Fibroblast of mammary gland (primary cell): ENCODE results near the gene RAP2C.

Source experiments
- DNase-seq: peaks from one replicate; pipeline ENCODE4 v3.0.0-alpha.2; 2010; ENCODE audit warnings: low read depth
- H3K4me3 ChIP-seq: 2 replicates; pipeline ENCODE4 v1.5.1; 2011; ENCODE audit warnings: low read depth, mild to moderate bottlenecking, low read length, moderate library complexity; ENCODE audit not compliant: control insufficient read depth
- CTCF ChIP-seq: conservative IDR thresholded peaks from 2 replicates; pipeline ENCODE4 v1.5.1; 2011; ENCODE audit warnings: low read depth, low read length, inconsistent platforms; ENCODE audit not compliant: control insufficient read depth, insufficient read depth

Gene RAP2C

DNA sequence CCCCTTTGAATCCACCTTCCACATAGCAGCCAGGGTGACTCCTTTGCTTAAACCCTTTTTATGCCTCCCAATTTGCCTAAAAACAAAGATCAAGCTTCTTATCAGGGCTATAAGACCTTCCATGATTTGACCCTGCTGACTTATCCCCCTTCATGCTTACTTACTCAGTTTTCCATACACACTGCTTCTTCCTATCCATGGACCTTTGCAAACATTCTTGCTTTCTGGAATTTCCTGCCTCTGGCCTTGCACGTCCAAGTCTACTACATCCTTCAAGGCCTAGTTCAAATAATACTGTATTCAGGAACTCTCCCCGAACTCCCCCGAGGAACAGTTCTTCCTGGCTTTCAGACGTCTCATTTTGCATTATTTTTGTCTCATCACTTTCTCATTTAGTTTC, 31.8 kb downstream of the RAP2C start:
- no peak for TF ChIP-seq CTCF
- no peak for DNase-seq
- no peak overlapping the region for H3K4me3 ChIP-seq

GRCh38 chrX:132184871-132185270, 34.4 kb downstream of the RAP2C start:
- H3K4me3 ChIP-seq = no peak overlapping the region
- no peak for TF ChIP-seq CTCF
- no peak for DNase-seq

DNA sequence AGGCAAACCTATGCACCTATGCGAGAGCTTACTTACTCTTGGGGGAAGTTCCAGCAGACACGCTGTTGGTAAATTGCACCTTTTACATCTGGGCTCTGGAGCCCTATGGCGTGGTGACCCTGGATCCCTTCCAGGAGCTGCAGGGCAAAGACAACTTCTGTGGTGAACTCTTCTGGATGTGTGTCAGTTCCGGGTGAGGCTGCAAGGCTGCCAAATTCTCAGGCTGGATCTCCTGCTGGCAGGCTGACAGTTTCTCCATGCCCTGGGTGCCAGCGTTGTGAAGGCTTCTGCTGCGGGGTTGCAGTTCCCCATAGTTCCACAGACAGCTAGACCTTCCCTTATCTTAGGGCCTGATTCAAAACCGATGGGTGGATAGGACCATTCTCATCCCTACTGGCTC, 37.9 kb downstream of the RAP2C start:
- H3K4me3 ChIP-seq = no peak overlapping the region
- no peak for TF ChIP-seq CTCF
- DNase-seq = no peak

DNA sequence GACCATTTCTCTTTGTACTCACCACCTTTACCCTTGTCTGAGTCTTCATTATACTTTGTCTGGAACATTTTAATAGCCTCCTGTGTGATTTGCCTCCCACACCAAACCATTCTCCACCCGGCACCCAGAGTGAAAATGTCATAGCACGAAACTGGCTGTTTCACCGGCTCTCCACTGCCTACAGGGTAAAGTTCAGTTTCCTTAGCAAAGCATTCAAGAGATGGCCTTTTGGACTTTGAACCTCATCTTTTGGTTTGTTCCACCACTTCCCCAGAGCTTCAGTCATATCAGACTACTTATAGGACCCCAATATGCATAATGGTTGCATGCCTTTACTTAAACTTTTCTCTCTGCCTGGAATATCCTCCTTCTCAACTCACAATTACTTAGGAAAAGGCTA, 38.3 kb downstream of the RAP2C start:
- H3K4me3 ChIP-seq = no peak overlapping the region
- DNase-seq = no peak
- TF ChIP-seq CTCF = no peak

GRCh38 chrX:132173647-132174046, 45.6 kb downstream of the RAP2C start:
- no peak for DNase-seq
- TF ChIP-seq CTCF = no peak
- H3K4me3 ChIP-seq = no peak overlapping the region

- no peak overlapping the region for H3K4me3 ChIP-seq
- DNase-seq = no peak
- no peak for TF ChIP-seq CTCF
These were observed 47.4 kb downstream of the RAP2C start for GRCh38 chrX:132171881-132172280.

DNA sequence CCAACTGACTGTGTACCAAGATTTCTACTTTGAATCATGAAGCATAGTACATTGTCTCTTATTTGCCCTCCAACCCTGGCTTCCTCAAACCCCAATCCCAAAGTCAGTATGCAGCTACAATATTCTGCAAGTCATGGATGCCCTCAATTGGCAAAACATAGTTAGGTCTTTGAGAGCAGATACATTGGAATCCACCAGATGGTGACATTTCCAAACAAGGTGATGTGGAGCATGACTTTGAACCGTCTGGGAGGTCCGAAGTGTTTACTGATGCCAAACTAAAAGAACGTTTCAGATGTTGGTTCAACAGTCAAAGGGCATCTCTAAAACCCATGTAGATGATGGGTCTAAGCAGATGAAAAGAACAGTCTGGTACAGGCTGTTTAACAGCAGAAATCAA, 47.8 kb downstream of the RAP2C start:
- TF ChIP-seq CTCF = no peak
- no peak for DNase-seq
- H3K4me3 ChIP-seq = no peak overlapping the region
